ENCODE data around the gene DAB2IP.

DNA sequence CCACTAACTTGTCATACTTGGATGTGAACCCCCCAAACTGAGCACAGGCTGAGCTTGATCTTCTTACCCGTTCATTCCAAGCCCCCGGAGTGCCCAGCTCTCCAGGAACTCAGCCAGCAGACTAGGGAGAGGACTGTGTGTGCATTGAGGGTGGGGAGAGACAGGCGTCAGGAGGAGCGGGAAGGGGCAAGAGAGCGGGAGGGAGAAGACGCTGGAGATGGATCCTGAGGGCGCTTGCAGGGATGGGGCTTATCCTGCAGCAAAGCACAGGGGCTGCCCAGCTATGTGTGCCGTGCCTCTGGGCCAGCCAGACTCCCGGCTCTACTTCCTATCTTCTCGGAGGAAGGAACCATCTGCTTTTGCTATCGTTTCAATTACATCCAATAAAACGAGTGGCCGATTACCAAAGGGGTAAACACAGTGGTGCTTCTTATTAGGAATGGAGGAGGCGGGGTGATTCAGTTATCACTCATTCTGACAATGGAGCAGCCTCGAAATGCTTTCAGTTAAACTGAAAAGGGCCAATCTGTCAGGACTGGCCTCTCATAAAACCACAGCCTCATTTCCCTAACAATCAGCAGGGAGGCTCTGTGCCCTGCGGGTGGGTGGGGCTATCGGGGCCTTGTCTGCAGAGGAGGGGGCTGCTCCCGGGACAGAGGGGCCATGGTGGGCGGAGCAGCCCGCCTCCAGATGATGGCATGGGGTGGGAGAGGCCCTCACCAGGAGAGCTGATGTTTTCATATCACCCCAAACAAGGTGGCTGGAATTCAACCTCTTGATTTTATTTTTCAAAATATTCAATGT, 168.2 kb downstream of the DAB2IP start:
- TF ChIP-seq POLR2A (IDR thresholded peaks at IDR 0.05; ENCODE audit: low read depth, low read length) (no peak), RAD21 (IDR thresholded peaks at IDR 0.05; ENCODE audit: low read length) (no peak), BHLHE40 (IDR thresholded peaks at IDR 0.05; ENCODE audit: low read depth, low read length) (no peak), FOS (IDR thresholded peaks at IDR 0.05; ENCODE audit: low read depth, low read length) (no peak)
- TF ChIP-seq, protein P1, sequence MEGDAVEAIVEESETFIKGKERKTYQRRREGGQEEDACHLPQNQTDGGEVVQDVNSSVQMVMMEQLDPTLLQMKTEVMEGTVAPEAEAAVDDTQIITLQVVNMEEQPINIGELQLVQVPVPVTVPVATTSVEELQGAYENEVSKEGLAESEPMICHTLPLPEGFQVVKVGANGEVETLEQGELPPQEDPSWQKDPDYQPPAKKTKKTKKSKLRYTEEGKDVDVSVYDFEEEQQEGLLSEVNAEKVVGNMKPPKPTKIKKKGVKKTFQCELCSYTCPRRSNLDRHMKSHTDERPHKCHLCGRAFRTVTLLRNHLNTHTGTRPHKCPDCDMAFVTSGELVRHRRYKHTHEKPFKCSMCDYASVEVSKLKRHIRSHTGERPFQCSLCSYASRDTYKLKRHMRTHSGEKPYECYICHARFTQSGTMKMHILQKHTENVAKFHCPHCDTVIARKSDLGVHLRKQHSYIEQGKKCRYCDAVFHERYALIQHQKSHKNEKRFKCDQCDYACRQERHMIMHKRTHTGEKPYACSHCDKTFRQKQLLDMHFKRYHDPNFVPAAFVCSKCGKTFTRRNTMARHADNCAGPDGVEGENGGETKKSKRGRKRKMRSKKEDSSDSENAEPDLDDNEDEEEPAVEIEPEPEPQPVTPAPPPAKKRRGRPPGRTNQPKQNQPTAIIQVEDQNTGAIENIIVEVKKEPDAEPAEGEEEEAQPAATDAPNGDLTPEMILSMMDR (conservative IDR thresholded peaks at IDR 0.05; ENCODE audit: low read depth, low read length): no peak
- TF ChIP-seq, protein P2, sequence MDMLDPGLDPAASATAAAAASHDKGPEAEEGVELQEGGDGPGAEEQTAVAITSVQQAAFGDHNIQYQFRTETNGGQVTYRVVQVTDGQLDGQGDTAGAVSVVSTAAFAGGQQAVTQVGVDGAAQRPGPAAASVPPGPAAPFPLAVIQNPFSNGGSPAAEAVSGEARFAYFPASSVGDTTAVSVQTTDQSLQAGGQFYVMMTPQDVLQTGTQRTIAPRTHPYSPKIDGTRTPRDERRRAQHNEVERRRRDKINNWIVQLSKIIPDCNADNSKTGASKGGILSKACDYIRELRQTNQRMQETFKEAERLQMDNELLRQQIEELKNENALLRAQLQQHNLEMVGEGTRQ (IDR thresholded peaks at IDR 0.05; ENCODE audit: low read depth, low read length): no peak
